Epithelial cell of esophagus (primary cell): ENCODE results near the gene AUH.
A peak's percentile ranks its signal among the peaks of the same experiment; 100 is the strongest.

Source experiments
- DNase-seq: peaks from one replicate; pipeline ENCODE4 v3.0.0; 2010; ENCODE audit warnings: low read depth
- H3K4me3 ChIP-seq: 2 replicates; pipeline ENCODE4 v1.5.1; 2011; ENCODE audit warnings: mild to moderate bottlenecking, low read length, control low read depth
- TF ChIP-seq, protein P1 (sequence below): IDR thresholded peaks from 2 replicates; pipeline ENCODE4 v1.5.1; 2011; ENCODE audit warnings: low read depth, mild to moderate bottlenecking, low read length, control low read depth, inconsistent platforms; ENCODE audit not compliant: insufficient read depth; ENCODE audit errors: missing control alignments

Gene AUH

DNA sequence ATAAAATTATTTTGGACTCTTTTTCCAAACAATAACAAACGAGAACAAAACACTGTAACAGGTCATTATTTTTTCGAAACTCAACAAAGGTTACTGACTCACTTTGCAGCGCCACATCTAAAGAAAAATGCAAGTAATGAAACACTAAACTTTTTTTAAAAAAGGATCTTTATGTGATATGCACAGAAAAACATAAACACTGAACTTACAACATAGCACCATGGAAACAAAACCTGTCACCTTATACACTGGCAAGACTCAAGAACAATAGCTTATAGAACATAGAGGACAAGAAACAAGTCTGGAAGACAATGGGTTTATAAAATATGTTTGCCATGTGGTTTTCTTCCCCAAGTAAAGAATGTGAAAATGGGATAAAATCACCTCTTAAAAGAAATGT lies 85.2 kb downstream of the AUH start:
- TF ChIP-seq, protein P1, sequence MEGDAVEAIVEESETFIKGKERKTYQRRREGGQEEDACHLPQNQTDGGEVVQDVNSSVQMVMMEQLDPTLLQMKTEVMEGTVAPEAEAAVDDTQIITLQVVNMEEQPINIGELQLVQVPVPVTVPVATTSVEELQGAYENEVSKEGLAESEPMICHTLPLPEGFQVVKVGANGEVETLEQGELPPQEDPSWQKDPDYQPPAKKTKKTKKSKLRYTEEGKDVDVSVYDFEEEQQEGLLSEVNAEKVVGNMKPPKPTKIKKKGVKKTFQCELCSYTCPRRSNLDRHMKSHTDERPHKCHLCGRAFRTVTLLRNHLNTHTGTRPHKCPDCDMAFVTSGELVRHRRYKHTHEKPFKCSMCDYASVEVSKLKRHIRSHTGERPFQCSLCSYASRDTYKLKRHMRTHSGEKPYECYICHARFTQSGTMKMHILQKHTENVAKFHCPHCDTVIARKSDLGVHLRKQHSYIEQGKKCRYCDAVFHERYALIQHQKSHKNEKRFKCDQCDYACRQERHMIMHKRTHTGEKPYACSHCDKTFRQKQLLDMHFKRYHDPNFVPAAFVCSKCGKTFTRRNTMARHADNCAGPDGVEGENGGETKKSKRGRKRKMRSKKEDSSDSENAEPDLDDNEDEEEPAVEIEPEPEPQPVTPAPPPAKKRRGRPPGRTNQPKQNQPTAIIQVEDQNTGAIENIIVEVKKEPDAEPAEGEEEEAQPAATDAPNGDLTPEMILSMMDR: no peak
- no peak overlapping the region for H3K4me3 ChIP-seq
- no peak for DNase-seq

DNA sequence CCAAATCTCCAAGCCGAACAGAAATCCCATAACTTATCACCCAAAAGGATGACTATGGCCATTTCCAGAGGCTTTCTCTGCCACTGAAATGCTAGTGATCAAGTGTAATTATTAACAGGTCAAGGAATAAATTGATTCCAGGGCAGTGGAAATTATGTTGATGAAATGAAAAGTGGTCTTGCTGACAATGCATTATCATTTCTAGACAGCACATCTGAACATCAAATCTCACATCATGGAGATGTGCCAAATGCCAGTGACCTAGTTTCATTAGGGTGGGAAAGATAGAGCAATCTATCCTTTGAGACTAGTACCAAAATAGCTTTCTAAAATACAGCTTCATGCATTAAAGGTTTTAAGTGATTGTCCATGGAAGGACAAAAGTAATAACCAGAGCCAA lies 86.1 kb downstream of the AUH start:
- no peak overlapping the region for H3K4me3 ChIP-seq
- DNase-seq: no peak
- TF ChIP-seq, protein P1: no peak

DNA sequence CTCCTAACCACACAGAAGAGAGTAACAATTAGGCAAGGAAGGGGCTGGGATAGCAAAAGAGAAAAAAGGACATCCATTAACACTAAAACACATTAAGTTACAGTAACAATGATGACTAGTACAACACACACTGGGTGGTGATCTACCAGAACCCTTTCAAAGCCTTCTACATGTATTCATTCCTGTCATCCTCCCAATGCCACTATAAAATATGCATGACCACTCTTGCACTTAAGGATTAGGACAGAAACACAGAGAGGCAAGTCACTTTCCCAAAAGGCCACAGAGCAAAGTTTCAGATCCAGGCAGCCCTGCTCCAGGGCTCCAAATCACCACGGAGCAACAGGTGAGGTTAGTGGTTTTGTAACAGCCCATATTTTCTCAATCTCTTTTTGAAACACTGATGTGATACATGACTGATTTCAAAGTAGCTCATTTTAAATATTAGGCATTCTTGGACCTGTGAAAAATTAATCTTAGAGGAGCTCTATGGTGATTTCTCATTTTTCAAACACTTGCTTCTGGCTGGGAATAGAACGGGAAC lies 86.7 kb downstream of the AUH start:
- DNase-seq: no peak
- TF ChIP-seq, protein P1: no peak
- H3K4me3 ChIP-seq: no peak overlapping the region

DNA sequence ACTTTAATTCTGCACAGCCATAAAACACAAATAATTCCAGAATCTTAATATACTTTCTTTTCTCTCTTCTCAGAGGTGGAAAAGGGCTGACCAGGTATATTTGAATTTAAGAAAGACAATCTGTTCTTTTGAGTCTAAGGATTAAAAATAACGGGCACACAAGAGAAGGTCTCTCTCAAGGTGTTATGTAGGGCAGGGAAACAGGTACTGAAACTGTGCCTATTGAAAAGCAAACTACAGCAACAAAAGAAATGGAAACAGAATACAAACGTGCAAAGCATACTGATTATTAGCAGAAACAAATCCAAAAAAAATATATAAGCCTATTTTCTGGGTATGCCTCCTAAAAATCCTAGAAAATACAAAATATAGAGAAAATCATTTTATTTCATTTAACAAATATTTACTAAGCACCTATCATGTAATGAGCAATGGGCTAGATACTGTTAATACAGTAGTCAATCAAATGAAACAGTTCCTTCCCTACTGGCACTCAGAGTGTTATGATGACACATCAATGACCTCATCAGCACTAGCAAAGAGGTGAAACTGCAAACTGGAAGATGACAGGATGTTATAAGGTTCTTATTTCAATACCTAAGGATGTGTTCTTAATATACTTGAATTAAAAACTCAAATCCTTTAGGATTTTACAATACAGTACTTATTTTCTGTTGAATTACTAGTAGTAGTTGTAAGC lies 87.7 kb downstream of the AUH start:
- TF ChIP-seq, protein P1: no peak
- H3K4me3 ChIP-seq: no peak overlapping the region
- DNase-seq: peak; percentile 82

DNA sequence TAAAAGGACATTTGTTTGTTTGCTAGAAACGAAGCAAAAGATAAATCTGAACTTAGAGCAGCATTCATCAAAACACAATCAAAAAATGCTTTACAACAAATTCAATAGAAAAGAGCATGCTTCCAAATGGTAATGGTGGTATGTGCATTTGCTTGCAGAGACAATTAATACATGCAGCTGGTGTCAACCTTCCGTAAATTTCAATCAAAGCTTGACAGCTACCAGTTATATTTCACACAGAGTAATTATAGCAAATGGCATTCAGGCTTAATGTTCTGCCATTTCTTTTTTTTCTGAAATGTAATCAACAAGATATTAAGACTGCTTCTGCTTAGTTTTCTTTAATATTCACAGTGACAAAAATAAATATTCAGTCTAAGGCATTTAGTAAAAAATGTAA lies 90.6 kb downstream of the AUH start:
- H3K4me3 ChIP-seq: no peak overlapping the region
- no peak for DNase-seq
- TF ChIP-seq, protein P1: no peak

DNA sequence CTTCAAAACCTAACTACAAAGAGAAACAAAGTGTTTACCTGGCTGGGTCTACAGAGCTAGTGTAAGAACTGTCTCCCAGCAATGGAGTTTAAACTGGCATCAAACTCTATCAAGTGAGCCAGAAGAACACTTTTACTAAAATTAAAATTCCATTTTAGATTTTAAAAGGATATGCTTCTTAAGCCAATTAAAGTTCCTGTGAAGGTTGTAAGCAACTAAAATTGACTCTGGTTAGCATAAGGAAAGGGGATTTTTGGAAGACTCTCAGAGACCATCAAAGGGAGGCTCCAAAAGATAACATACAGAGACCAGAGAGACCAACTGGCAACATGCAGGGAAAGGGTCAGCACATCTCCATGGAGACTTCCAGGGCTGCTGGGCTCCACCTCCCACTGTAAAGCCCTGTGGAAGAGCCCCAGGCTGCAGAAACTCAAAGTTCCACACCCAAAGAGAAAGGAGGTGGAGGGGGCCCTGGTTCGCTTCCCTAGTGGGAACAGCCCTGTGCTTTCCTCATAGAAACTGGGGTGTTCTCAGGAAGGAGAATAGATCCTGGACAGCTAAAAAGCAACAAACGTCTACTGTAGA lies 91.7 kb downstream of the AUH start:
- TF ChIP-seq, protein P1: no peak
- no peak for DNase-seq
- H3K4me3 ChIP-seq: no peak overlapping the region
